GM12878 (cell line): ENCODE data around the gene TNIP1. TPM values are rescaled to one million over a fixed set of nuclear protein-coding genes. Genes with fewer than 3 reads are reported as not detected.
A peak's percentile ranks its signal among the peaks of the same experiment; 100 is the strongest.

Source experiments
- ATAC-seq: fragments of 200-7000 bp; cut with Tn5 transposase; 3 replicates; pipeline ENCODE4 v1.9.1; 2020; ENCODE audit warnings: mild to moderate bottlenecking, moderate library complexity
- BruUV-seq: library from RNA; stranded (reverse); fragments of 400-500 nt; replicated peaks from 2 replicates; lab custom pipeline; 2021; lab: Mats Ljungman, UMichigan
- CTCF ChIA-PET: fragments of 300-600 bp; sonication (Branson Sonifier 250); formaldehyde crosslinking; extraction: SDS; loops from one replicate; lab custom pipeline; 2021; ENCODE audit warnings: inconsistent platforms; lab: Yijun Ruan, JAX
- POLR2A ChIA-PET: fragments of 350-600 bp; formaldehyde crosslinking; extraction: SDS; loops from one replicate; lab custom pipeline; 2021; ENCODE audit warnings: inconsistent platforms; lab: Charles Lee
- RAD21 ChIA-PET: fragments of 300-600 bp; sonication (Branson Sonifier 250); formaldehyde crosslinking; loops from one replicate; lab custom pipeline; 2023; ENCODE audit warnings: antibody characterized with exemption; ENCODE audit not compliant: unreplicated experiment; lab: Charles Lee
- SMC1A ChIA-PET: fragments of 300-600 bp; sonication (Branson Sonifier 250); formaldehyde crosslinking; loops from one replicate; lab custom pipeline; 2023; ENCODE audit not compliant: unreplicated experiment, uncharacterized antibody; lab: Charles Lee
- DNase-seq: peaks from one replicate; pipeline ENCODE4 v3.0.0-alpha.2; 2011; ENCODE audit warnings: low read depth, low spot score
- FAIRE-seq: peaks from 3 replicates; lab custom pipeline; 2011; peaks lifted over from hg19 to GRCh38; lab: Jason Lieb, UNC
- H2AFZ ChIP-seq: 2 replicates; pipeline ENCODE4 v1.6.0; 2011; ENCODE audit warnings: low read depth, low read length, control low read depth; ENCODE audit not compliant: control insufficient read depth
- H3K27ac ChIP-seq: 2 replicates; pipeline ENCODE4 v1.5.1; 2011; ENCODE audit warnings: control low read depth; ENCODE audit not compliant: control insufficient read depth, insufficient read depth
- H3K27me3 ChIP-seq, 2 experiments: replicated peaks in 1 of 2; 2 replicates each; pipeline versions ENCODE4 v1.6.0 to v1.6.1; 2011; ENCODE audit warnings: low read length in 1 of 2; ENCODE audit not compliant: control insufficient read depth in 2 of 2, insufficient read depth in 2 of 2
- H3K36me3 ChIP-seq, 2 experiments: 2 replicates each; pipeline ENCODE4 v1.5.1; 2011; ENCODE audit warnings: low read length in 1 of 2; ENCODE audit not compliant: control insufficient read depth in 2 of 2, insufficient read depth in 2 of 2
- H3K4me1 ChIP-seq: 2 replicates; pipeline ENCODE4 v1.6.1; 2011; ENCODE audit warnings: mild to moderate bottlenecking, low read length, moderate library complexity, mixed read lengths; ENCODE audit not compliant: control insufficient read depth, insufficient read depth
- H3K4me2 ChIP-seq: 2 replicates; pipeline ENCODE4 v1.6.0; 2011; ENCODE audit warnings: control low read depth; ENCODE audit not compliant: control insufficient read depth, insufficient read depth
- H3K4me3 ChIP-seq: fragments of 200-600 bp; sonication (generic); 2 replicates; pipeline ENCODE4 v1.5.1; 2016
- H3K79me2 ChIP-seq: 2 replicates; pipeline ENCODE4 v1.6.0; 2011; ENCODE audit warnings: low read length; ENCODE audit not compliant: control insufficient read depth, insufficient read depth
- H3K9ac ChIP-seq: 2 replicates; pipeline ENCODE4 v1.8.0; 2011; ENCODE audit warnings: low read length, control low read depth, mixed read lengths; ENCODE audit not compliant: control insufficient read depth, insufficient read depth
- H3K9me3 ChIP-seq: replicated peaks from 3 replicates; pipeline ENCODE4 v1.5.1; 2011; ENCODE audit warnings: mild to moderate bottlenecking, low read length; ENCODE audit not compliant: control insufficient read depth, insufficient read depth
- H4K20me1 ChIP-seq: 2 replicates; pipeline ENCODE4 v1.6.0; 2011; ENCODE audit not compliant: control insufficient read depth, insufficient read depth
- EP300 ChIP-seq, 2 experiments: fragments of 150-350 bp in 1 of 2; IDR thresholded peaks; 2 replicates each; pipeline ENCODE4 v1.6.1; 2011 to 2012; ENCODE audit warnings: low read depth in 2 of 2, low read length in 2 of 2, borderline replicate concordance in 1 of 2, improper control_type of control experiment in 1 of 2, inconsistent platforms in 1 of 2; ENCODE audit not compliant: control insufficient read depth in 1 of 2
- GATAD2B ChIP-seq: fragments of 450-650 bp; conservative IDR thresholded peaks from 2 replicates; pipeline ENCODE4 v1.6.1; 2017; ENCODE audit warnings: low read depth, mild to moderate bottlenecking, moderate library complexity
- JUNB ChIP-seq: IDR thresholded peaks from 2 replicates; pipeline ENCODE4 v1.6.1; 2016; ENCODE audit warnings: antibody characterized with exemption, mild to moderate bottlenecking
- MYB ChIP-seq: fragments of 150-350 bp; IDR thresholded peaks from 2 replicates; pipeline ENCODE4 v1.6.1; 2014; ENCODE audit warnings: mild to moderate bottlenecking, low read depth, low read length, borderline replicate concordance
- SIN3A ChIP-seq: IDR thresholded peaks from 2 replicates; pipeline ENCODE4 v1.6.1; 2012; ENCODE audit warnings: low read depth, low read length, improper control_type of control experiment
- TCF3 ChIP-seq: IDR thresholded peaks from 2 replicates; pipeline ENCODE4 v1.6.1; 2012; ENCODE audit warnings: low read depth, mild to moderate bottlenecking, low read length, borderline replicate concordance; ENCODE audit not compliant: insufficient read depth
- WGBS: methylation state at CpG from one replicate; pipeline ENCODE4 v1.1.6; 2016; ENCODE audit warnings: low lambda C conversion rate; ENCODE audit not compliant: insufficient replicate concordance, insufficient coverage; ENCODE audit errors: missing lambda C conversion rate; 5-methylcytosine and 5-hydroxymethylcytosine counted together
- in situ Hi-C: fragments of 300-500 bp; cut with MboI; formaldehyde crosslinking; loops from 9 replicates; pipeline ENCODE4 v1.14.3; 2018; ENCODE audit warnings: mixed read lengths
- intact Hi-C: fragments of 100-400 bp; cut with micrococcal nuclease; formaldehyde crosslinking; loops from one replicate; pipeline ENCODE4 v1.14.2; 2022; ENCODE audit not compliant: unreplicated experiment
- polyA plus RNA-seq, 11 experiments: library from polyadenylated mRNA; depleted of rRNA in 4 of 11; unstranded in 6 of 11; stranded (reverse) in 5 of 11; fragments of >200 nt; fragmentation: Nextera tagmentation in 4 of 11; fragmentation: Illumina TruSeq in 1 of 11; extraction: Ambion mirVana in 4 of 11; extraction: Trizol in 1 of 11; gene quantifications; 1 replicate in 1 of 11; 2 replicates in 10 of 11; pipeline versions ENCODE4 v1.2.1 to v1.2.3, GENCODE V29; 2011 to 2016; ENCODE audit warnings: inconsistent platforms in 2 of 11, missing spikeins in 2 of 11, low read depth in 1 of 11
- total RNA-seq, 4 experiments: library from RNA; depleted of rRNA in 3 of 4; stranded (reverse); fragments of >200 nt in 3 of 4; fragmentation: Illumina TruSeq in 1 of 4; extraction: Trizol in 1 of 4; gene quantifications; 2 replicates each; pipeline versions ENCODE4 v1.2.1 to v1.2.3, GENCODE V29; 2013 to 2021
- TF ChIP-seq, protein P1 (sequence below): fragments of 450-650 bp; IDR thresholded peaks from 2 replicates; pipeline ENCODE4 v1.6.1; 2016; ENCODE audit warnings: mild to moderate bottlenecking, moderate library complexity, borderline replicate concordance

TNIP1 gene
- total and polyA plus RNA-seq, 10 of the 15 experiments (the other 5 are each of a cell fraction or from before 2014, with no cell fraction given): 4.4 to 279 (median 150) TPM

DNA sequence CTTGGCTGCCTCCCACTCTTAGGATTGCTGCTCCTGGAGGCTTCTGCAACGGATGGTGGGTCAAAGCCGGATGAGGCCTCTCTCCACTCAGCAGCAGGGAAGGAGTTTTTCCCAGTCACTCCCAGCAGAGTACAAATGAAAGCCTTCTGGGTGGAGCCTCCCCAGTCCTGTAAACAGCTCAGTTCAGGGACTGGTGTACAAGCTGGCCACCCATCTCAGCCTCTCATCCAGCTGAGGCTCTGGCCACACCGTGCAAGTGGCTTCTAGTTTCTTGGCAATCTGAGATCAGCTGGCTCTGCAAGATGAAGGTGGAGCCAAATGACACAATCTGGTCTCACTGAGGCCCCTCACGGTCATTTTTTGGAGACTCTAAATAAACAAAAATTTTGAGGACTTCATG is 50.5 kb downstream of the TNIP1 start (continued):
- TF ChIP-seq EP300 (IDR thresholded peaks at IDR 0.05; ENCODE audit: borderline replicate concordance in 1 of 2, control insufficient read depth in 1 of 2, low read depth in 2 of 2, low read length in 2 of 2): no peak

DNA sequence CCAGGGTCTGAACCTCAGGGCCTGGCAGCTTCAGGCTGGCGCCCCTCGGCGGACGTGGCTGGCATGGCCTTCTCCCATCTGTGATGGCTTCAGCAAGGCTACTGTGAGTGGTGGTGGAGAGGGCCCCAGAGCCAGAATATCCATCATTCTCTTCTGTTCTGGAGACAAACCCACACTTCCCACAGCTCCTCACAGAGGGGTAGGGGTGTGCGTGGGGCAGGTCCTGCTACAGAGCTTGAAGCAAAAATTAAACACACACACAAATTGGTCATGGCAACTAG is 50.8 kb downstream of the TNIP1 start:
- Histone ChIP-seq H3K4me2 (no peak overlapping the region), H3K79me2 (no peaks in the 10 kb centered on the region), H3K27ac (no peak overlapping the region)
- 80% methylated on average over 5 of the region's 5 CpGs for WGBS
- no peak for FAIRE-seq
- TSS peak; percentile 70 for BruUV-seq
- POLR2A ChIA-PET: interaction anchor here (0.7 kb wide), 1 partner anchor 640 kb away, joined by 4 read pairs; no protein-coding TSS in a partner anchor
- ATAC-seq: no peak
- CTCF ChIA-PET: interaction anchor here (1.6 kb wide), 2 partner anchors 21 to 88 kb away, joined by 3 to 4 read pairs; no protein-coding TSS in a partner anchor
- no peak for TF ChIP-seq SIN3A
- TF ChIP-seq, protein P1, sequence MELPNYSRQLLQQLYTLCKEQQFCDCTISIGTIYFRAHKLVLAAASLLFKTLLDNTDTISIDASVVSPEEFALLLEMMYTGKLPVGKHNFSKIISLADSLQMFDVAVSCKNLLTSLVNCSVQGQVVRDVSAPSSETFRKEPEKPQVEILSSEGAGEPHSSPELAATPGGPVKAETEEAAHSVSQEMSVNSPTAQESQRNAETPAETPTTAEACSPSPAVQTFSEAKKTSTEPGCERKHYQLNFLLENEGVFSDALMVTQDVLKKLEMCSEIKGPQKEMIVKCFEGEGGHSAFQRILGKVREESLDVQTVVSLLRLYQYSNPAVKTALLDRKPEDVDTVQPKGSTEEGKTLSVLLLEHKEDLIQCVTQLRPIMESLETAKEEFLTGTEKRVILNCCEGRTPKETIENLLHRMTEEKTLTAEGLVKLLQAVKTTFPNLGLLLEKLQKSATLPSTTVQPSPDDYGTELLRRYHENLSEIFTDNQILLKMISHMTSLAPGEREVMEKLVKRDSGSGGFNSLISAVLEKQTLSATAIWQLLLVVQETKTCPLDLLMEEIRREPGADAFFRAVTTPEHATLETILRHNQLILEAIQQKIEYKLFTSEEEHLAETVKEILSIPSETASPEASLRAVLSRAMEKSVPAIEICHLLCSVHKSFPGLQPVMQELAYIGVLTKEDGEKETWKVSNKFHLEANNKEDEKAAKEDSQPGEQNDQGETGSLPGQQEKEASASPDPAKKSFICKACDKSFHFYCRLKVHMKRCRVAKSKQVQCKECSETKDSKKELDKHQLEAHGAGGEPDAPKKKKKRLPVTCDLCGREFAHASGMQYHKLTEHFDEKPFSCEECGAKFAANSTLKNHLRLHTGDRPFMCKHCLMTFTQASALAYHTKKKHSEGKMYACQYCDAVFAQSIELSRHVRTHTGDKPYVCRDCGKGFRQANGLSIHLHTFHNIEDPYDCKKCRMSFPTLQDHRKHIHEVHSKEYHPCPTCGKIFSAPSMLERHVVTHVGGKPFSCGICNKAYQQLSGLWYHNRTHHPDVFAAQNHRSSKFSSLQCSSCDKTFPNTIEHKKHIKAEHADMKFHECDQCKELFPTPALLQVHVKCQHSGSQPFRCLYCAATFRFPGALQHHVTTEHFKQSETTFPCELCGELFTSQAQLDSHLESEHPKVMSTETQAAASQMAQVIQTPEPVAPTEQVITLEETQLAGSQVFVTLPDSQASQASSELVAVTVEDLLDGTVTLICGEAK: no peak
- no peak for TF ChIP-seq MYB
- no peak for TF ChIP-seq GATAD2B
- TF ChIP-seq JUNB: no peak
- TF ChIP-seq TCF3: no peak
- TF ChIP-seq, all 136 proteins: peak for 0
- Histone ChIP-seq H3K9ac (no peak overlapping the region), H3K4me3 (no peak overlapping the region), H3K36me3 (peaks cover 41 to 51% of the 10 kb centered on the region in 2 experiments), H4K20me1 (no peaks in the 10 kb centered on the region; the same call in 1 of the 2 replicates), H3K9me3 (no peaks in the 10 kb centered on the region), H3K4me1 (no peaks in the 10 kb centered on the region), H3K27me3 (no peaks in the 10 kb centered on the region), H2AFZ (no peak overlapping the region)
- intact Hi-C loops: no loop called here
- in situ Hi-C loops: no loop called here
- DNase-seq: no peak
- ChIA-PET SMC1A (interaction anchor here (0.8 to 1.3 kb wide), 2 partner anchors 86 to 161 kb away, joined by 3 read pairs; no protein-coding TSS in a partner anchor), RAD21 (no interaction called here)
